H1 (cell line): ENCODE results near the gene NXPH4. TPM values are rescaled to one million over a fixed set of nuclear protein-coding genes. Genes with fewer than 3 reads are reported as not detected.

Source experiments
- CTCF ChIA-PET: fragments of 300-600 bp; sonication (Branson Sonifier 250); formaldehyde crosslinking; loops from one replicate; lab custom pipeline; 2021; ENCODE audit not compliant: partially characterized antibody; lab: Charles Lee
- POLR2A ChIA-PET: fragments of 300-600 bp; sonication (Branson Sonifier 250); formaldehyde crosslinking; loops from one replicate; lab custom pipeline; 2021; ENCODE audit warnings: inconsistent platforms; ENCODE audit not compliant: partially characterized antibody; lab: Charles Lee
- DNase-seq, 2 experiments: peaks; one replicate each; pipeline versions ENCODE4 v3.0.0 to v3.0.0-alpha.2; 2010 to 2022; ENCODE audit warnings: low spot score in 2 of 2, low read depth in 1 of 2, mixed read lengths in 1 of 2
- FAIRE-seq: peaks from 2 replicates; lab custom pipeline; 2011; peaks lifted over from hg19 to GRCh38; lab: Jason Lieb, UNC
- H2AFZ ChIP-seq: 2 replicates; pipeline ENCODE4 v1.8.1; 2012; ENCODE audit warnings: low read length, inconsistent platforms
- H2AK5ac ChIP-seq: 2 replicates; pipeline ENCODE4 v1.6.1; 2013; ENCODE audit warnings: low read depth, low read length
- H2BK120ac ChIP-seq: replicated peaks from 2 replicates; pipeline ENCODE3; 2013; ENCODE audit warnings: low read depth, low read length, inconsistent platforms
- H2BK12ac ChIP-seq: 2 replicates; pipeline ENCODE4 v1.6.1; 2013; ENCODE audit warnings: low read depth, low read length
- H2BK15ac ChIP-seq: 2 replicates; pipeline ENCODE4 v1.6.1; 2013; ENCODE audit warnings: low read length
- H2BK20ac ChIP-seq: 2 replicates; pipeline ENCODE4 v1.6.1; 2013; ENCODE audit warnings: low read length
- H2BK5ac ChIP-seq: 2 replicates; pipeline ENCODE4 v1.6.1; 2013; ENCODE audit warnings: low read depth, low read length
- H3K14ac ChIP-seq: 2 replicates; pipeline ENCODE4 v1.6.1; 2013; ENCODE audit warnings: inconsistent platforms; ENCODE audit not compliant: insufficient read length
- H3K18ac ChIP-seq: 2 replicates; pipeline ENCODE4 v1.6.1; 2013; ENCODE audit warnings: low read length; ENCODE audit errors: extremely low read depth
- H3K23ac ChIP-seq: 2 replicates; pipeline ENCODE4 v1.6.1; 2013; ENCODE audit warnings: inconsistent platforms; ENCODE audit not compliant: insufficient read length
- H3K23me2 ChIP-seq: 2 replicates; pipeline ENCODE4 v1.6.1; 2013; ENCODE audit warnings: low read depth, low read length
- H3K27ac ChIP-seq: 2 replicates; pipeline ENCODE4 v1.6.1; 2011; ENCODE audit warnings: low read depth, low read length, inconsistent platforms
- H3K27me3 ChIP-seq, 4 experiments: replicated peaks in 1 of 4; 1 replicate in 1 of 4; 2 replicates in 3 of 4; pipeline versions ENCODE4 v1.6.1 to v1.8.1; 2011 to 2013; ENCODE audit warnings: low read length in 3 of 4, mild to moderate bottlenecking in 3 of 4, inconsistent platforms in 2 of 4, mixed read lengths in 2 of 4, moderate library complexity in 1 of 4; ENCODE audit not compliant: control insufficient read depth in 3 of 4, insufficient read depth in 3 of 4; ENCODE audit errors: extremely low read depth in 1 of 4
- H3K36me3 ChIP-seq, 4 experiments: 2 replicates each; pipeline versions ENCODE4 v1.6.1 to v1.8.1; 2011 to 2013; ENCODE audit warnings: mild to moderate bottlenecking in 4 of 4, low read length in 3 of 4, moderate library complexity in 2 of 4, control low read depth in 1 of 4, inconsistent platforms in 1 of 4; ENCODE audit not compliant: insufficient read depth in 4 of 4, control insufficient read depth in 2 of 4
- H3K4ac ChIP-seq: replicated peaks from 2 replicates; pipeline ENCODE3; 2013; ENCODE audit warnings: low read length, low read depth, mixed read lengths, inconsistent platforms; ENCODE audit not compliant: insufficient read length
- H3K4me1 ChIP-seq, 4 experiments: replicated peaks in 1 of 4; 1 replicate in 1 of 4; 2 replicates in 3 of 4; pipeline versions ENCODE4 v1.6.1 to v1.8.1; 2011 to 2013; ENCODE audit warnings: low read length in 3 of 4, inconsistent platforms in 2 of 4, mixed read lengths in 1 of 4; ENCODE audit not compliant: insufficient read depth in 4 of 4, control insufficient read depth in 3 of 4
- H3K4me2 ChIP-seq, 2 experiments: 2 replicates each; pipeline versions ENCODE4 v1.6.1 to v1.8.1; 2011 to 2013; ENCODE audit warnings: low read depth in 2 of 2, low read length in 2 of 2, control low read depth in 1 of 2, inconsistent platforms in 1 of 2, mild to moderate bottlenecking in 1 of 2; ENCODE audit not compliant: insufficient read depth in 1 of 2
- H3K4me3 ChIP-seq, 4 experiments: fragments of 200-600, 300-600 bp in 1 of 4; sonication (generic), shearing (Covaris generic), sonication (Bioruptor Twin) in 1 of 4; 2 replicates each; pipeline versions ENCODE4 v1.5.1 to v1.8.1; 2011 to 2016; ENCODE audit warnings: low read length in 4 of 4, low read depth in 3 of 4, control low read depth in 2 of 4, inconsistent platforms in 2 of 4, mild to moderate bottlenecking in 2 of 4, mixed read lengths in 1 of 4, moderate library complexity in 1 of 4; ENCODE audit not compliant: insufficient read depth in 2 of 4; ENCODE audit errors: extremely low read depth in 1 of 4
- H3K56ac ChIP-seq: replicated peaks from 2 replicates; pipeline ENCODE3; 2013; ENCODE audit warnings: low read depth, mild to moderate bottlenecking, mixed read lengths, low read length, inconsistent platforms; ENCODE audit not compliant: insufficient read length
- H3K79me1 ChIP-seq: 2 replicates; pipeline ENCODE4 v1.6.1; 2013; ENCODE audit warnings: low read depth, low read length, control low read depth
- H3K79me2 ChIP-seq, 2 experiments: 2 replicates each; pipeline versions ENCODE4 v1.6.1 to v1.8.1; 2012 to 2013; ENCODE audit warnings: low read length in 2 of 2, mild to moderate bottlenecking in 2 of 2, inconsistent platforms in 1 of 2; ENCODE audit not compliant: insufficient read depth in 2 of 2, control insufficient read depth in 1 of 2
- H3K9ac ChIP-seq, 4 experiments: replicated peaks in 1 of 4; 1 replicate in 1 of 4; 2 replicates in 3 of 4; pipeline versions ENCODE4 v1.6.1 to v1.8.1; 2011 to 2013; ENCODE audit warnings: low read depth in 3 of 4, low read length in 3 of 4, control low read depth in 2 of 4, mild to moderate bottlenecking in 2 of 4, moderate library complexity in 2 of 4, inconsistent platforms in 1 of 4; ENCODE audit errors: extremely low read depth in 1 of 4
- H3K9me3 ChIP-seq, 2 experiments: 2 replicates each; pipeline versions ENCODE4 v1.6.1 to v1.8.1; 2012 to 2013; ENCODE audit warnings: mild to moderate bottlenecking in 2 of 2, moderate library complexity in 2 of 2, control low read depth in 1 of 2, inconsistent platforms in 1 of 2, low read depth in 1 of 2, low read length in 1 of 2, mixed read lengths in 1 of 2; ENCODE audit not compliant: insufficient read depth in 2 of 2
- H4K20me1 ChIP-seq, 2 experiments: replicated peaks in 1 of 2; 2 replicates each; pipeline versions ENCODE3 to v1.8.1; 2011 to 2013; ENCODE audit warnings: inconsistent platforms in 2 of 2, low read length in 2 of 2, mild to moderate bottlenecking in 1 of 2; ENCODE audit not compliant: insufficient read depth in 2 of 2, control insufficient read depth in 1 of 2
- H4K5ac ChIP-seq: 2 replicates; pipeline ENCODE4 v1.6.1; 2013; ENCODE audit warnings: low read length, low read depth, mixed read lengths, inconsistent platforms; ENCODE audit not compliant: insufficient read length
- H4K8ac ChIP-seq: 2 replicates; pipeline ENCODE4 v1.8.0; 2013; ENCODE audit warnings: mild to moderate bottlenecking, moderate library complexity, low read length, inconsistent platforms; ENCODE audit not compliant: insufficient read depth; ENCODE audit errors: extremely low read depth
- H4K91ac ChIP-seq: replicated peaks from 2 replicates; pipeline ENCODE3; 2013; ENCODE audit warnings: low read length, mixed read lengths, inconsistent platforms; ENCODE audit not compliant: insufficient read length
- BACH1 ChIP-seq: IDR thresholded peaks from 2 replicates; pipeline ENCODE4 v1.6.1; 2012; ENCODE audit warnings: low read length, improper control_type of control experiment
- E2F6 ChIP-seq: IDR thresholded peaks from 2 replicates; pipeline ENCODE4 v1.6.1; 2012; ENCODE audit warnings: inconsistent platforms
- EP300 ChIP-seq, 2 experiments: IDR thresholded peaks; 1 replicate in 1 of 2; 2 replicates in 1 of 2; pipeline ENCODE4 v1.6.1; 2011 to 2012; ENCODE audit warnings: low read depth in 2 of 2, low read length in 2 of 2, mild to moderate bottlenecking in 2 of 2, borderline replicate concordance in 1 of 2, inconsistent platforms in 1 of 2, moderate library complexity in 1 of 2
- FOSL1 ChIP-seq: IDR thresholded peaks from 2 replicates; pipeline ENCODE4 v1.6.1; 2011; ENCODE audit warnings: mild to moderate bottlenecking, low read depth, low read length, moderate library complexity; ENCODE audit not compliant: insufficient read depth
- GTF2F1 ChIP-seq: IDR thresholded peaks from 2 replicates; pipeline ENCODE4 v1.6.1; 2012; ENCODE audit warnings: low read depth, low read length, improper control_type of control experiment, borderline replicate concordance
- KDM1A ChIP-seq: fragments of 200-600, 300-600 bp; sonication (generic); IDR thresholded peaks from 2 replicates; pipeline ENCODE4 v1.7.1; 2016; ENCODE audit warnings: mild to moderate bottlenecking, low read length, borderline replicate concordance
- POLR2AphosphoS5 ChIP-seq: IDR thresholded peaks from 2 replicates; pipeline ENCODE4 v1.6.1; 2011; ENCODE audit warnings: low read depth, low read length
- POU5F1 ChIP-seq: IDR thresholded peaks from 2 replicates; pipeline ENCODE4 v1.6.1; 2011; ENCODE audit warnings: low read depth, mild to moderate bottlenecking, low read length, moderate library complexity
- SIN3A ChIP-seq, 2 experiments: IDR thresholded peaks in 1 of 2; conservative IDR thresholded peaks in 1 of 2; 2 replicates each; pipeline ENCODE4 v1.6.1; 2011 to 2012; ENCODE audit warnings: low read length in 2 of 2, improper control_type of control experiment in 1 of 2, low read depth in 1 of 2, mild to moderate bottlenecking in 1 of 2
- TAF7 ChIP-seq: optimal IDR thresholded peaks from 2 replicates; pipeline ENCODE3; 2011; ENCODE audit warnings: low read depth, mild to moderate bottlenecking, inconsistent platforms, low read length, moderate library complexity, borderline replicate concordance
- USF2 ChIP-seq: IDR thresholded peaks from 2 replicates; pipeline ENCODE4 v1.6.1; 2011; ENCODE audit warnings: low read length, improper control_type of control experiment
- WGBS, 2 experiments: shearing (Covaris generic) in 1 of 2; methylation state at CpG; one replicate each; pipeline versions ENCODE4 v1.1.6 to v1.1.7; 2013 to 2015; ENCODE audit warnings: low lambda C conversion rate in 2 of 2, mixed read lengths in 2 of 2, inconsistent platforms in 1 of 2, low coverage in 1 of 2, missing lambda C conversion rate in 1 of 2; ENCODE audit not compliant: insufficient replicate concordance in 2 of 2, insufficient coverage in 1 of 2, insufficient read length in 1 of 2; ENCODE audit errors: extremely low coverage in 1 of 2, missing lambda C conversion rate in 1 of 2; 5-methylcytosine and 5-hydroxymethylcytosine counted together
- polyA plus RNA-seq, 7 experiments: library from polyadenylated mRNA; depleted of rRNA in 3 of 7; stranded (reverse) in 5 of 7; unstranded in 2 of 7; fragments of >200 nt in 5 of 7; fragments of 200-250 nt in 2 of 7; gene quantifications; 1 replicate in 5 of 7; 2 replicates in 1 of 7; 4 replicates in 1 of 7; pipeline versions ENCODE4 v1.2.1 to v1.2.3, GENCODE V29; 2011 to 2013; ENCODE audit warnings: missing spikeins in 2 of 7, mixed read lengths in 2 of 7
- total RNA-seq: library from RNA; stranded (reverse); fragmentation: NEBNext Ultra II Directional; extraction: Animal tissue kit (Norgen Biotek cat#: 25700); gene quantifications from 2 replicates; pipeline ENCODE4 v1.2.1, GENCODE V29; 2021

NXPH4 gene
- total and polyA plus RNA-seq, 2 of the 8 experiments (the other 6 are each of a cell fraction or from before 2014, with no cell fraction given), result 0.92 to 1.7 TPM

GRCh38 chr12:57234233-57234570 is 17.6 kb downstream of the NXPH4 start:
- Histone ChIP-seq H2BK120ac (no peak overlapping the region), H4K91ac (no peak overlapping the region), H2BK15ac (no peak overlapping the region), H3K9me3 (no peaks in the 10 kb centered on the region), H2BK20ac (no peak overlapping the region), H2BK12ac (no peak overlapping the region), H3K4me2 (no peak overlapping the region), H3K4me1 (peaks cover 6 to 50% (median 30%) of the 10 kb centered on the region in 4 experiments), H3K18ac (no peak overlapping the region), H3K56ac (no peak overlapping the region), H3K79me2 (peaks cover 6 to 15% of the 10 kb centered on the region in 2 experiments; a peak in 3 of 4 replicates), H2BK5ac (no peak overlapping the region), H3K14ac (no peak overlapping the region), H3K79me1 (peaks cover 11% of the 10 kb centered on the region), H4K5ac (no peak overlapping the region), H3K4me3 (no peak overlapping the region), H3K23ac (no peak overlapping the region), H2AFZ (no peak overlapping the region), H2AK5ac (no peak overlapping the region), H3K27me3 (peaks cover 28 to 45% (median 38%) of the 10 kb centered on the region in 4 experiments), H3K27ac (no peak overlapping the region), H3K4ac (no peak overlapping the region), H3K9ac (no peak overlapping the region), H3K36me3 (peaks cover 29 to 42% (median 35%) of the 10 kb centered on the region in 4 experiments), H3K23me2 (peaks cover 21% of the 10 kb centered on the region), H4K20me1 (peaks cover 25 to 38% of the 10 kb centered on the region in 2 experiments), H4K8ac (no peak overlapping the region)
- DNase-seq (no peak), FAIRE-seq (no peak)
- CTCF ChIA-PET, result interaction anchor here (1.1 to 27.9 kb wide), 4 partner anchors 9 to 43 kb away, joined by 4 to 726 read pairs (median 278); partner anchors contain the start of genes NXPH4 and STAC3
- WGBS, 2 experiments, result 96% methylated on average over 3 of the region's 3 CpGs; no CpG with 5 or more reads in 1 of the 2 experiments
- POLR2A ChIA-PET, result interaction anchor here (0.6 to 23.7 kb wide), 9 partner anchors 5 to 238 kb away, joined by 3 to 852 read pairs (median 51); partner anchors contain the start of genes GLI1, NXPH4, SHMT2 and STAC3
- TF ChIP-seq KDM1A (no peak), BACH1 (no peak), FOSL1 (no peak), TAF7 (no peak), USF2 (no peak), EP300 (IDR thresholded peaks at IDR 0.05; ENCODE audit: borderline replicate concordance in 1 of 2, low read depth in 2 of 2, low read length in 2 of 2) (no peak), POU5F1 (no peak), POLR2AphosphoS5 (no peak), E2F6 (no peak), GTF2F1 (no peak), SIN3A (conservative IDR thresholded peaks at IDR 0.05 in 1 of 2, IDR thresholded peaks at IDR 0.05 in 1 of 2; ENCODE audit: low read depth in 1 of 2, low read length in 2 of 2) (no peak)
